ENCODE data around the gene STON1. TPM values are rescaled to one million over a fixed set of nuclear protein-coding genes. Genes with fewer than 3 reads are reported as not detected.

Gene STON1
- total and polyA plus RNA-seq, 2 of the 8 experiments (the other 6 are each of a cell fraction or from before 2014, with no cell fraction given), result 5.0 to 10.1 TPM

- 90% methylated on average over 23 of the region's 26 CpGs; no CpG with 5 or more reads in 1 of the 2 experiments for WGBS, 2 experiments (ENCODE audit: extremely low coverage in 1 of 2, insufficient coverage in 1 of 2, insufficient read length in 1 of 2, insufficient replicate concordance in 2 of 2, low coverage in 1 of 2, low lambda C conversion rate in 2 of 2, missing lambda C conversion rate in 1 of 2)
- H3K79me2 ChIP-seq (ENCODE audit: control insufficient read depth in 1 of 2, insufficient read depth in 2 of 2, low read length in 2 of 2), result no peaks in the 10 kb centered on the region
- CTCF ChIA-PET (ENCODE audit: partially characterized antibody), result interaction anchor here (2.5 kb wide), 1 partner anchor 17 kb away, joined by 8 read pairs; no protein-coding TSS in a partner anchor
Observed at GRCh38 chr2:48617618-48618017, 87.7 kb downstream of the STON1 start, which contains the start of gene GTF2A1L. GTF2A1L (plus strand) TSS chr2:48617856; CDS start chr2:48617875, 19 bp downstream.

More at GRCh38 chr2:48617618-48618017, 87.7 kb downstream of the STON1 start, which contains the start of gene GTF2A1L:
- no peak within 1 kb of the TSS for H3K14ac ChIP-seq (ENCODE audit: insufficient read length)
- no peak within 1 kb of the TSS for H2AK5ac ChIP-seq (ENCODE audit: low read depth, low read length)
- H2BK15ac ChIP-seq (ENCODE audit: low read length), result no peak within 1 kb of the TSS
- H3K4me1 ChIP-seq (replicated peaks in 1 of 4; ENCODE audit: control insufficient read depth in 3 of 4, insufficient read depth in 4 of 4, low read length in 3 of 4), result no peaks in the 10 kb centered on the region
- DNase-seq (ENCODE audit: low read depth in 1 of 2, low spot score in 2 of 2) (no peak), FAIRE-seq (no peak)
- H3K18ac ChIP-seq (ENCODE audit: extremely low read depth, low read length), result no peak within 1 kb of the TSS
- no peaks in the 10 kb centered on the region for H3K23me2 ChIP-seq (ENCODE audit: low read depth, low read length)
- H3K4me2 ChIP-seq (ENCODE audit: insufficient read depth in 1 of 2, low read depth in 2 of 2, low read length in 2 of 2), result no peak within 1 kb of the TSS
- POLR2A ChIA-PET (ENCODE audit: partially characterized antibody), result no interaction called here
- H2BK5ac ChIP-seq (ENCODE audit: low read depth, low read length), result no peak within 1 kb of the TSS
- H3K9ac ChIP-seq (replicated peaks in 1 of 4; ENCODE audit: extremely low read depth in 1 of 4, low read depth in 3 of 4, low read length in 3 of 4), result no peak within 1 kb of the TSS
- H4K5ac ChIP-seq (ENCODE audit: insufficient read length, low read depth, low read length), result no peak within 1 kb of the TSS
- no peak within 1 kb of the TSS for H3K4ac ChIP-seq (replicated peaks; ENCODE audit: insufficient read length, low read depth, low read length)
- no peaks in the 10 kb centered on the region for H4K20me1 ChIP-seq (replicated peaks in 1 of 2; ENCODE audit: control insufficient read depth in 1 of 2, insufficient read depth in 2 of 2, low read length in 2 of 2)
- no peak for TF ChIP-seq CREB1 (IDR thresholded peaks at IDR 0.05)
- H2BK120ac ChIP-seq (replicated peaks; ENCODE audit: low read depth, low read length), result no peak within 1 kb of the TSS
- H4K8ac ChIP-seq (ENCODE audit: extremely low read depth, insufficient read depth, low read length), result no peak within 1 kb of the TSS
- H3K36me3 ChIP-seq (ENCODE audit: control insufficient read depth in 2 of 4, insufficient read depth in 4 of 4, low read length in 3 of 4), result no peaks in the 10 kb centered on the region
- no peak within 1 kb of the TSS for H3K56ac ChIP-seq (replicated peaks; ENCODE audit: insufficient read length, low read depth, low read length)
- H3K9me3 ChIP-seq (ENCODE audit: insufficient read depth in 2 of 2, low read depth in 1 of 2, low read length in 1 of 2), result peaks cover 0 to 11% of the 10 kb centered on the region in 2 experiments; a peak in 2 of 4 replicates
- H2BK12ac ChIP-seq (ENCODE audit: low read depth, low read length), result no peak within 1 kb of the TSS
- H3K27me3 ChIP-seq (replicated peaks in 1 of 4; ENCODE audit: control insufficient read depth in 3 of 4, extremely low read depth in 1 of 4, insufficient read depth in 3 of 4, low read length in 3 of 4), result no peaks in the 10 kb centered on the region
- H2BK20ac ChIP-seq (ENCODE audit: low read length), result no peak within 1 kb of the TSS
- no peak within 1 kb of the TSS for H4K91ac ChIP-seq (replicated peaks; ENCODE audit: insufficient read length, low read length)
- no peak within 1 kb of the TSS for H3K4me3 ChIP-seq (ENCODE audit: extremely low read depth in 1 of 4, insufficient read depth in 2 of 4, low read depth in 3 of 4, low read length in 4 of 4)
- H3K27ac ChIP-seq (ENCODE audit: low read depth, low read length), result no peak within 1 kb of the TSS
- H3K23ac ChIP-seq (ENCODE audit: insufficient read length), result no peak within 1 kb of the TSS
- no peak within 1 kb of the TSS for H2AFZ ChIP-seq (ENCODE audit: low read length)
- H3K79me1 ChIP-seq (ENCODE audit: low read depth, low read length), result no peaks in the 10 kb centered on the region
